Loucy (cell line): Measurements from ENCODE around the gene PRSS36.
"Not testable (repeated sequence)": the region's sequence is repeated elsewhere in the genome, so short reads cannot be mapped to it uniquely, and the experiment has no call there.

Source experiments
- H2AFZ ChIP-seq: fragments of 200-600 bp; sonication (generic); 2 replicates; pipeline ENCODE4 v1.6.0; 2016; ENCODE audit warnings: antibody characterized with exemption, mild to moderate bottlenecking, low read length, moderate library complexity
- H3F3A ChIP-seq: fragments of 200-600 bp; 2 replicates; pipeline ENCODE4 v1.6.0; 2016; ENCODE audit warnings: antibody characterized with exemption, low read depth, mild to moderate bottlenecking
- H3K27me3 ChIP-seq: fragments of 200-600 bp; sonication (generic); 2 replicates; pipeline ENCODE4 v1.6.1; 2014; ENCODE audit warnings: low read length, mild to moderate bottlenecking; ENCODE audit not compliant: insufficient read depth, poor library complexity, severe bottlenecking
- H3K36me3 ChIP-seq: fragments of 200-600 bp; sonication (generic); 2 replicates; pipeline ENCODE4 v1.6.1; 2016; ENCODE audit warnings: low read length; ENCODE audit not compliant: insufficient read depth
- H3K4me1 ChIP-seq: fragments of 200-600 bp; sonication (generic); 2 replicates; pipeline ENCODE4 v1.5.1; 2014; ENCODE audit warnings: low read length, mild to moderate bottlenecking; ENCODE audit not compliant: insufficient read depth, poor library complexity, severe bottlenecking
- H3K4me2 ChIP-seq: fragments of 200-600 bp; sonication (generic); 2 replicates; pipeline ENCODE4 v1.6.0; 2014; ENCODE audit warnings: antibody characterized with exemption, low read length, low read depth, mild to moderate bottlenecking; ENCODE audit not compliant: poor library complexity, severe bottlenecking
- H3K4me3 ChIP-seq: fragments of 200-600 bp; sonication (generic); 2 replicates; pipeline ENCODE4 v1.5.1; 2014; ENCODE audit warnings: low read length, mild to moderate bottlenecking, mixed read lengths; ENCODE audit not compliant: poor library complexity, severe bottlenecking
- H3K79me2 ChIP-seq: fragments of 200-600 bp; sonication (generic); 2 replicates; pipeline ENCODE4 v1.6.1; 2014; ENCODE audit warnings: low read length; ENCODE audit not compliant: insufficient read depth
- H3K9ac ChIP-seq: fragments of 200-600 bp; sonication (generic); 2 replicates; pipeline ENCODE4 v1.6.0; 2014; ENCODE audit warnings: mild to moderate bottlenecking, low read depth, low read length, moderate library complexity; ENCODE audit not compliant: poor library complexity, severe bottlenecking
- H3K9me2 ChIP-seq: fragments of 200-600 bp; sonication (generic); replicated peaks from 2 replicates; pipeline ENCODE4 v1.6.1; 2016; ENCODE audit warnings: low read depth, low read length, mixed read lengths
- H3K9me3 ChIP-seq: fragments of 200-600 bp; sonication (generic); 2 replicates; pipeline ENCODE4 v1.6.1; 2014; ENCODE audit warnings: mild to moderate bottlenecking, antibody characterized with exemption, low read length, low read depth; ENCODE audit not compliant: insufficient read depth
- H4K20me1 ChIP-seq: fragments of 200-600 bp; sonication (generic); 2 replicates; pipeline ENCODE4 v1.6.0; 2014; ENCODE audit warnings: antibody characterized with exemption, low read length, mild to moderate bottlenecking; ENCODE audit not compliant: insufficient read depth, poor library complexity, severe bottlenecking
- CTCF ChIP-seq: fragments of 200-600 bp; sonication (generic); conservative IDR thresholded peaks from 2 replicates; pipeline ENCODE4 v1.5.1; 2014; ENCODE audit warnings: mild to moderate bottlenecking, antibody characterized with exemption, low read length
- EZH2phosphoT487 ChIP-seq: fragments of 200-600 bp; IDR thresholded peaks from 2 replicates; pipeline ENCODE4 v1.6.1; 2018; ENCODE audit warnings: antibody characterized with exemption, mild to moderate bottlenecking, moderate library complexity, borderline replicate concordance

Gene PRSS36

GRCh38 chr16:31138621-31139578 is 11.0 kb downstream of the PRSS36 start:
- Histone ChIP-seq H3K9me3 (no peaks in the 10 kb centered on the region), H2AFZ (no peak overlapping the region), H3K4me1 (peaks cover 16% of the 10 kb centered on the region), H3K27me3 (no peaks in the 10 kb centered on the region), H3K36me3 (no peaks in the 10 kb centered on the region), H3K79me2 (no peaks in the 10 kb centered on the region), H3K4me2 (no peak overlapping the region), H3K4me3 (no peak overlapping the region), H3K9me2 (no peaks in the 10 kb centered on the region), H3K9ac (no peak overlapping the region), H4K20me1 (no peaks in the 10 kb centered on the region), H3F3A (no peaks in the 10 kb centered on the region)
- no peak for TF ChIP-seq EZH2phosphoT487
- no peak for TF ChIP-seq CTCF

- H3K9ac ChIP-seq, H2AFZ ChIP-seq, H3K4me3 ChIP-seq, H4K20me1 ChIP-seq, H3K4me1 ChIP-seq, H3K4me2 ChIP-seq, H3F3A ChIP-seq, H3K9me3 ChIP-seq, H3K27me3 ChIP-seq, H3K79me2 ChIP-seq, H3K36me3 ChIP-seq, H3K9me2 ChIP-seq: not testable (repeated sequence)
Measured at GRCh38 chr16:31136822-31137499, 12.9 kb downstream of the PRSS36 start.

GRCh38 chr16:31136287-31136662 is 13.6 kb downstream of the PRSS36 start:
- Histone ChIP-seq H2AFZ (no peak overlapping the region), H3K4me1 (peaks cover 2% of the 10 kb centered on the region), H3K9ac (no peak overlapping the region), H3K79me2 (no peaks in the 10 kb centered on the region), H3K9me3 (no peaks in the 10 kb centered on the region), H4K20me1 (no peaks in the 10 kb centered on the region), H3K36me3 (no peaks in the 10 kb centered on the region), H3K9me2 (no peaks in the 10 kb centered on the region), H3K4me2 (no peak overlapping the region), H3K27me3 (no peaks in the 10 kb centered on the region), H3F3A (no peaks in the 10 kb centered on the region), H3K4me3 (no peak overlapping the region)
- TF ChIP-seq CTCF: no peak
- TF ChIP-seq EZH2phosphoT487: no peak
